GM19025 (cell line): Measurements from ENCODE around the gene TCTA.

ENCODE experiments used
- ATAC-seq: cut with Tn5 transposase; IDR thresholded peaks from one replicate; pipeline ENCODE4 v1.9.1; 2021; ENCODE audit warnings: mild to moderate bottlenecking, low read depth, moderate library complexity; ENCODE audit not compliant: unreplicated experiment

Gene TCTA

GRCh38 chr3:49456466-49456865, 44.2 kb downstream of the TCTA start:
- no peak for ATAC-seq

GRCh38 chr3:49460188-49460890, 48.1 kb downstream of the TCTA start:
- ATAC-seq = no peak

- no peak for ATAC-seq
Measured at GRCh38 chr3:49460956-49461355, 48.7 kb downstream of the TCTA start.

GRCh38 chr3:49461443-49462171, 49.4 kb downstream of the TCTA start:
- ATAC-seq = no peak

GRCh38 chr3:49462222-49462621, 50.0 kb downstream of the TCTA start:
- ATAC-seq = no peak

GRCh38 chr3:49465270-49466034, 53.2 kb downstream of the TCTA start:
- no peak for ATAC-seq
